MCF 10A (cell line): ENCODE data around the gene ANXA2. TPM values are rescaled to one million over a fixed set of nuclear protein-coding genes. Genes with fewer than 3 reads are reported as not detected.
A peak's percentile ranks its signal among the peaks of the same experiment; 100 is the strongest.

ENCODE experiments used
- BruUV-seq: library from RNA; stranded (reverse); fragments of 400-500 nt; replicated peaks from 2 replicates; lab custom pipeline; 2021; lab: Mats Ljungman, UMichigan
- CTCF ChIA-PET: fragments of 300-600 bp; sonication (Branson Sonifier 250); formaldehyde crosslinking; extraction: SDS; loops from one replicate; lab custom pipeline; 2021; ENCODE audit warnings: antibody characterized with exemption, inconsistent platforms; lab: Yijun Ruan, JAX
- POLR2A ChIA-PET: fragments of 300-600, 350-650 bp; sonication (Branson Sonifier 250); formaldehyde crosslinking; extraction: SDS; loops from one replicate; lab custom pipeline; 2020; ENCODE audit warnings: antibody characterized with exemption, inconsistent platforms; lab: Yijun Ruan, JAX
- DNase-seq: peaks from one replicate; pipeline ENCODE4 v3.0.0-alpha.2; 2018; ENCODE audit not compliant: unreplicated experiment
- H3K27ac Mint-ChIP-seq: one replicate; pipeline ENCODE4 v1.8.0; 2022; ENCODE audit warnings: mild to moderate bottlenecking, low read depth, mixed read lengths; ENCODE audit not compliant: unreplicated experiment
- H3K27me3 Mint-ChIP-seq: one replicate; pipeline ENCODE4 v1.8.0; 2022; ENCODE audit warnings: mixed read lengths; ENCODE audit not compliant: insufficient read depth, unreplicated experiment
- H3K36me3 Mint-ChIP-seq: one replicate; pipeline ENCODE4 v1.8.0; 2022; ENCODE audit warnings: mild to moderate bottlenecking, moderate library complexity, mixed read lengths; ENCODE audit not compliant: insufficient read depth, unreplicated experiment
- H3K4me1 Mint-ChIP-seq: one replicate; pipeline ENCODE4 v1.8.0; 2022; ENCODE audit warnings: mixed read lengths; ENCODE audit not compliant: insufficient read depth, unreplicated experiment
- H3K4me3 Mint-ChIP-seq: one replicate; pipeline ENCODE4 v1.8.0; 2022; ENCODE audit warnings: mild to moderate bottlenecking, moderate library complexity, mixed read lengths; ENCODE audit not compliant: unreplicated experiment
- H3K9me3 Mint-ChIP-seq: one replicate; pipeline ENCODE4 v1.8.0; 2022; ENCODE audit warnings: mixed read lengths; ENCODE audit not compliant: unreplicated experiment
- CTCF ChIP-seq: fragments of 200-600 bp; IDR thresholded peaks from one replicate; pipeline ENCODE4 v1.8.0; 2022; ENCODE audit warnings: antibody characterized with exemption, mild to moderate bottlenecking; ENCODE audit not compliant: unreplicated experiment
- intact Hi-C: fragments of 100-400 bp; cut with micrococcal nuclease; formaldehyde crosslinking; loops from 2 replicates; pipeline ENCODE4 v1.14.1; 2022
- total RNA-seq: library from RNA; stranded (reverse); gene quantifications from 2 replicates; pipeline ENCODE4 v1.2.3, GENCODE V29; 2022

Gene ANXA2
- total RNA-seq, 1 experiment from 2014 or later: 3,451 TPM

DNA sequence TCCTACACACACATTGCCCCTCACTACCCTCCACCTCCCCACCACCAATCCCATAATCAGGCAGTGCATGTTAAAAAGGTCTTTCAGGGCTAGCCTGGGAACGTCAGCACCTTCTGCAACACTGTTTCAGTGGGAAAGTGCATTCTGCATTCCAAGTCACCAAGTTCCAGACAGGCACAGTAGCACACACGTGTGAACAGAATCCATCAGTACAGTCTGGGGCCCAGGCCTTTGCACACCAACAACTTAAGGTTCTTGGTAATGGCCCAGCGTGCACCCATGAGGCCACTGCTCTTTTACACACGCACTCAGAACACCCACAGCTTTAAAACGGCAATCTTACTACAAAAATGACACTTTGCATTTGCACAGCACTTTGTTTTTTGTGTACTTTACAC is 1.2 kb downstream of the ANXA2 start:
- Mint-ChIP-seq H3K9me3 (no peaks in the 10 kb centered on the region), H3K27me3 (no peaks in the 10 kb centered on the region), H3K36me3 (peaks cover 65% of the 10 kb centered on the region), H3K4me1 (peaks cover 59% of the 10 kb centered on the region), H3K4me3 (peak overlapping the region; percentile 98), H3K27ac (peak overlapping the region; percentile 91)
- ChIA-PET CTCF (interaction anchor here (1.1 to 1.8 kb wide), 4 partner anchors 10 to 35 kb away, joined by 3 to 10 read pairs (median 3); no protein-coding TSS in a partner anchor), POLR2A (interaction anchor here (0.7 to 13.9 kb wide), 12 partner anchors 14 to 707 kb away, joined by 3 to 461 read pairs (median 42); partner anchors contain the start of gene ICE2)
- no TSS peak for BruUV-seq
- intact Hi-C loops: loop anchor here (5.0 kb wide), 1 partner anchor 34 kb away; no protein-coding TSS in a partner anchor
- DNase-seq: no peak
- TF ChIP-seq CTCF: no peak

DNA sequence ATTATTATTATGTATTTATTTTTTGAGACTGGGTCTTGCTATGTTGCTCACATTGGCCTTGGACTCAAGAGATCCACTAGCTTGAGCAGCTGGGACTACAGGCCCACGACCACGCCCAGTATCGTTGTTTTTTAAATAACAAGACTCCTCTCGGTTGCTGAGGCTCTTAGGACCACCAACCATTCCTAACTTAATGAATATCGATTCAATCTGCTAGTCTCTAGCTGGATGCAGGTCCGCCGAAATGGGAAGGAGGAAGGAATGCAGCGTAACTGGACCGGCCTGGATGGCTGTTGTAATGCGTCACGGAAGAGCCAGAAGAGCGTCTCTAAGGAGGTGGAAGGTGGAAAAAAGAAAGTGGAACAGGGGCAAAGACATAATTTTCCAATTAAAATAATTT is 1.7 kb downstream of the ANXA2 start:
- Mint-ChIP-seq H3K4me1 (peaks cover 64% of the 10 kb centered on the region), H3K27me3 (no peaks in the 10 kb centered on the region), H3K36me3 (peaks cover 69% of the 10 kb centered on the region), H3K9me3 (no peaks in the 10 kb centered on the region), H3K27ac (peak overlapping the region; percentile 91), H3K4me3 (peak overlapping the region; percentile 98)
- ChIA-PET POLR2A (interaction anchor here (0.7 to 13.9 kb wide), 14 partner anchors 8 to 706 kb away, joined by 3 to 461 read pairs (median 12); partner anchors contain the start of gene ICE2), CTCF (interaction anchor here (1.0 to 1.8 kb wide), 5 partner anchors 10 to 37 kb away, joined by 3 to 10 read pairs (median 3); no protein-coding TSS in a partner anchor)
- no peak for DNase-seq
- intact Hi-C loops: loop anchor here (5.0 kb wide), 1 partner anchor 34 kb away; no protein-coding TSS in a partner anchor
- no TSS peak for BruUV-seq
- no peak for TF ChIP-seq CTCF

DNA sequence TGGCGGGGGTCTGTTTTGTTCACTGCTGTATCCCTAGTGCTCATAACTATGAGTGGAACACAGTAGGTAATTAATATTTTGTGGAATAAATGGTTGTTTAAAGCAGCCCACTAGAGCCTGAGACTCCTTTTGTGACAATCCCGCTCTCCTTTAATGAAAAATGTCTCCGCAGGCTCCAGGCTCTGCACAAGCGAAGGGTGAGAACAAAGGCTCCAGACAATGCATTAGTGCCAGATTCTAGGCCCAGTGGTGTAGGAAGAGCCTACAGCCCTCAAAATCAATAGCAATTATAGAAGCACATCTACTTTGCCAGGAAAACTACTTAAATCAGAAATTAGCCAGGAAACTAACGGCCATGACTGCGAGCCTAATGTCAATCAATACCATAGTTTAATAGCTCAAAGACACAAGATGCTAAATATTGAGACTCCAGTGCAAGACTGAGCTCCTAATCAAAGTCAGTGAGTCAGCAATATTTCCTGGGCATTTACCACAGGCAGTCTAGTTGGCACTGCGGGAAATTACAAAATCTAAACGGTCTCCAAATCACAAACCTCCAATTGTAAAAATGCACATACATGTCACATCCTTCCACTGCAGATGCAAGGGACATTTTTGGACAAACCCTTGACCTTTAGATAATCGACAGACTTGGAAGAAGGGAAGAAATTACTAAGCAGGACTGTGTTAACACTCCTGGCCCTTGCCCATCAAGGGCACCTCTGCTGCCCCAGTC is 2.3 kb downstream of the ANXA2 start:
- peak overlapping the region; percentile 91 for H3K27ac Mint-ChIP-seq
- peak; percentile 60 for DNase-seq
- H3K9me3 Mint-ChIP-seq: no peaks in the 10 kb centered on the region
- peaks cover 74% of the 10 kb centered on the region for H3K36me3 Mint-ChIP-seq
- ChIA-PET CTCF (interaction anchor here (1.0 to 1.8 kb wide), 5 partner anchors 14 to 36 kb away, joined by 3 to 10 read pairs (median 4); no protein-coding TSS in a partner anchor), POLR2A (interaction anchor here (0.8 to 13.9 kb wide), 13 partner anchors 8 to 708 kb away, joined by 3 to 461 read pairs (median 17); partner anchors contain the start of gene ICE2)
- BruUV-seq: TSS peak; percentile 10
- no peaks in the 10 kb centered on the region for H3K27me3 Mint-ChIP-seq
- peak overlapping the region; percentile 98 for H3K4me3 Mint-ChIP-seq
- TF ChIP-seq CTCF: no peak
- H3K4me1 Mint-ChIP-seq: peaks cover 70% of the 10 kb centered on the region
- intact Hi-C loops: loop anchor here (5.0 kb wide), 1 partner anchor 33 kb away; no protein-coding TSS in a partner anchor

DNA sequence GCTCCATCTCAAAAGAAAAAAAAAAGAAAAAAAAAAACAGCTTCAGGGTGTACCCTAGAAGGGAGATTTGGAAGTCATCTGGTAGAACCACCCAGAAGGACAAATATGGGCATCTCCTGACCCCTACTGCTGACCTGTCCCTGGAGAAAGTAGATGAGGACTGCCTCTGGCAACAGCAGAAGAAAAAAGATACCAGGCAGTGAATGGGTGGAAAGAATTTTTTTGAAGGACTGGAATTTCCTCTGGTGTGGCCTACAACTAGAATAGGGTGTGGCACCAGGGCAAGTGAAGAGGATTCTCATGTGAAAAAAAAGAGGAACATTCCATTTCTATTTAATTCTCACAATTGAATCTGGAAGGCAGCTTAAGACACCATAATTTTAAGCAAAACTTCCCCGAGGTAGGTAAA is 3.1 kb downstream of the ANXA2 start:
- DNase-seq: peak; percentile 66

More for the DNA sequence above, 3.1 kb downstream of the ANXA2 start:
- H3K27ac Mint-ChIP-seq: peak overlapping the region; percentile 91
- H3K4me1 Mint-ChIP-seq: peaks cover 75% of the 10 kb centered on the region
- H3K9me3 Mint-ChIP-seq: no peaks in the 10 kb centered on the region
- peak overlapping the region; percentile 98 for H3K4me3 Mint-ChIP-seq
- ChIA-PET POLR2A (interaction anchor here (0.7 to 13.9 kb wide), 13 partner anchors 9 to 707 kb away, joined by 3 to 461 read pairs (median 17); partner anchors contain the start of gene ICE2), CTCF (interaction anchor here (1.0 to 2.2 kb wide), 8 partner anchors 13 to 48 kb away, joined by 3 to 11 read pairs (median 5); no protein-coding TSS in a partner anchor)
- no TSS peak for BruUV-seq
- intact Hi-C loops: loop anchor here (5.0 kb wide), 1 partner anchor 32 kb away; no protein-coding TSS in a partner anchor
- TF ChIP-seq CTCF: no peak
- H3K36me3 Mint-ChIP-seq: peaks cover 82% of the 10 kb centered on the region
- H3K27me3 Mint-ChIP-seq: no peaks in the 10 kb centered on the region
